HG03064 (cell line): ENCODE data around the gene BORCS8.

Experiments used
- ATAC-seq: cut with Tn5 transposase; IDR thresholded peaks from one replicate; pipeline ENCODE4 v1.9.1; 2021; ENCODE audit warnings: low read depth; ENCODE audit not compliant: unreplicated experiment

BORCS8 gene

GRCh38 chr19:19214892-19215291, 22.9 kb upstream of the BORCS8 start:
- no peak for ATAC-seq

DNA sequence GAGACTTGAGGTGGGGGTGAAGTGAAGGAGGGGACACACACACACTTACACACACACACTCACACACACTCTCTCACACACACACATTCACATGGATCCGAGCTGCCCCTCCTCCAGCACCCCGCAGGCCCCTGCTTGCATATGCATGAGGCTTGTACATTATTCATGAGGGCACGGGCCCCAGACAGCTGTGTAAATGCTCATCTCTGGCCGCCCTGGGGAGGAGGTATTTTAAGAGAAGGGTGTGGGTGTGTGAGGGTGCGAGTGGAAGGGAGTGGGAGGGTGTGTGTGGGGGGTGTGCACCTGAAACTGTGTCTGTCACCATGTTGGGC, 22.2 kb upstream of the BORCS8 start:
- ATAC-seq: no peak

DNA sequence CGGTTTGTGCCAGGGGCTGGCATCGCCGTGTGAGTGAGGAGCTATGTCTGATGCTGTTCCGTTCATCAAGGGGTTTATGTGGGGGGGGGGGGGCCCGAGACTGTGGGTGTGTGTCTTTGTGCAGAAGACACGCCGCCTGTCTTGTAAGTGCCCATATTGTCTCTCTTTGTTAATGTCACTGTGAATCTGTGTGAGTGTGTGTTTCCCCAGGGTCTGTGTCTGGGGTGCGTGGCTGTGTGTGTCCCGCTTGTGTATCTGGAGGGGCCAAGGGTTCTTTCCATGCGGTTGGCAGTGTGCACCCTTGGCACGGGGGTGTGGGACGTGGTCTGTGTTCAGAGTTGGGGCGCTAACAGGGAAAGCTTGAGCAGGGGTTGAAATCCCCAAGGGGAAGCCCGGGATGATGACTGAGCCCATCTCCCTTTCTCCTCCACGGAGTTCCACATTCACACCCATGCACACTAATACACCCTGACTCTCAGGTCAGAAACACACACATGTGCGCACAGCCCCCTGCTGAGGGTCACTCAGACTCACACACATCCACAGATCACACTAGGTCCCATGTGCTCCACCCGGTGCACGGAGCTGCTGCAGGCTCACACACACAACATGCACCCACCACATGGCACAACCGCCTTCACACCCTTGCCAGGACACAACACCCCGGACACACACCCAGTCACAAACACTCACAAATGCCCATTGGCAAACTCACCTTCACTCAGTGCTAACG, 21.6 kb upstream of the BORCS8 start:
- ATAC-seq: no peak

- no peak for ATAC-seq
Observed at GRCh38 chr19:19212916-19213315, 21.0 kb upstream of the BORCS8 start.

- no peak for ATAC-seq
Observed at GRCh38 chr19:19211499-19212420, 19.8 kb upstream of the BORCS8 start, which contains the start of gene NCAN. TSS of gene NCAN (plus strand) at chr19:19211958. CDS start at chr19:19216954, 4,996 bp downstream.

- no peak for ATAC-seq
Observed at GRCh38 chr19:19209372-19209771, 17.4 kb upstream of the BORCS8 start.

GRCh38 chr19:19207637-19208572, 16.0 kb upstream of the BORCS8 start:
- ATAC-seq: no peak

DNA sequence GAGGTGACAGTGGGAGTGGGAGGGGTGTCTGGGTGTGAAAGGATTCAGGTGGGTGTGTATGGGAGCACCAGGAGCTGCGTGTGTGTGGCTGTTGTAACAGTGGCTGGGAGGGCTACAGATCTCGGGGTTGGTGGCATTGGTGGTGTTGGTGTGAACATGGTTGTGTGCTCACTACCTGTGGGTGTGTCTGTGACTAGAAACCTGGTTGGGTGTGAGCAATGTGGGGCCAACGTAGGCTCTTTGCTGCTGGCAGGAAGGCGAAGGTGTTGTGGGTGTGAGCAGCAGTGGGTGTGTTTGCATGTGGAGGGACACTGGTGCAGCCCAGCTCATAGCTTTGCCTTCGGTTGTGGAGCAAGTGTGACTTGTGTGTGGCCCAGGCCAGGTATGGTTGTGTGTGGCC, 15.0 kb upstream of the BORCS8 start:
- no peak for ATAC-seq

DNA sequence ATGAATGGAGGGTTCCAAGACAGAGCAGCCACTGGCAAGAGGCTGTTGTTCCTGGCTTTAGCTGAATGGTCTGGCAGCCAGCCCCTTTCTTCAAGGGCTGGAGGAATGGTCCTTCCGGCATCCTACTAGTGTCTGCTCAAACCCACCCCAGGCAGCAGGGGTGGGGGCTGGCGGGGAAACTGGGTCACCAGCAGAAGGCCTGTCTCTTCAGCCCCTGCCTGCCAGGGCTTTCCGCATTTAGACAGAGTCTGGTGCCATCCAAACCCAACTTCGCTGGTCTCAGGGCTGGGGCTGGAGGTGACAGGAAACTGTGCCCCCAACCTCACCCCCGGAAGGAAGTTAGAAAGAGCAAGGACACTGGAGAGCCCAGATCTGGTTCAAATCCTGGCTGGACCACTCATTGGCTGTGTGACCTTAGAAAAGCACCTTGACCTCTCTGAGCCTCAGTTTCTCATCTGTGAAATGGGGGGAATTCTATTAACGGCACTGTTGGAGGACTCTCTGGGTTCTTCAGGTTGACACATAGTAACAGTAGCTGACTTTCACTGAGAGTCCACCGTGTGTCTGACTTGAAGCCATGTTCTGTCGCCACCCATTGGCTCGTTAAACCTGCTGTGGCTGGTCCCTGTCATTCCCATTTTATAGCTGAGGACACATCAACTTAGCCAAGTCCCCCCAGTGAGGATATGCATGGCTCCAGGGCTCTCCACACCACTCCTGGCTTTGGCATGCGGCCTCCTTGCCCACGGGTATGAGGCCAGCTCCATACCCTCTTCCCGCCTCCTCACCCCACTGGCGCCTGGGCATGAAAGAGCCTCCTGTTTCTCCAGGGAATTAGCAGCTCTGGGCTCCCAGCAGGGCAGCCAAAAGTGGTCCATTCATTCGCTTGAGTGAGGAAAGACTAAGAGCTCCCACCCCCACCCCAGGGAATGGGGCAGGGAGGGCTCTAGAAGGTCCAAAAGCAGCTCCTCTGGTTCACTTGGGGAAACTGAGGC, 13.8 kb upstream of the BORCS8 start:
- no peak for ATAC-seq

DNA sequence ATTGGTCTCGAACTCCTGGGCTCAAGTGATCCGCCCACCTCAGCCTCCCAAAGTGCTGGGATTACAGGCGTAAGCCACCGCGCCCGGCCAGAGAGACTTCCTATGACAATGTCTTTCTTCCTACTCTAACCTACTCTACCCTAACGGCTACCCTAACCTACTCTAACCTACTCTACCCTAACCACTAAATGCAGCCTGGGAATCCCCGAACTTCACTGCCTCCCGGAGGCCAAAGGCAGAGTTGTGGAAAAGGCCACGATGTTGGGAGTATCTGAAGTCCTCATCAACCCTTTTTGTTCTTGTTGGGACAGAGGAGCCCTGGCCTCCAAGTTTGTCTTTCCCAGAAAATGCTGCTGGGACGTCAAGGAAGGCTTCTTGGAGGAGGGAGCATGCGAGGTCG, 12.2 kb upstream of the BORCS8 start:
- ATAC-seq: no peak

DNA sequence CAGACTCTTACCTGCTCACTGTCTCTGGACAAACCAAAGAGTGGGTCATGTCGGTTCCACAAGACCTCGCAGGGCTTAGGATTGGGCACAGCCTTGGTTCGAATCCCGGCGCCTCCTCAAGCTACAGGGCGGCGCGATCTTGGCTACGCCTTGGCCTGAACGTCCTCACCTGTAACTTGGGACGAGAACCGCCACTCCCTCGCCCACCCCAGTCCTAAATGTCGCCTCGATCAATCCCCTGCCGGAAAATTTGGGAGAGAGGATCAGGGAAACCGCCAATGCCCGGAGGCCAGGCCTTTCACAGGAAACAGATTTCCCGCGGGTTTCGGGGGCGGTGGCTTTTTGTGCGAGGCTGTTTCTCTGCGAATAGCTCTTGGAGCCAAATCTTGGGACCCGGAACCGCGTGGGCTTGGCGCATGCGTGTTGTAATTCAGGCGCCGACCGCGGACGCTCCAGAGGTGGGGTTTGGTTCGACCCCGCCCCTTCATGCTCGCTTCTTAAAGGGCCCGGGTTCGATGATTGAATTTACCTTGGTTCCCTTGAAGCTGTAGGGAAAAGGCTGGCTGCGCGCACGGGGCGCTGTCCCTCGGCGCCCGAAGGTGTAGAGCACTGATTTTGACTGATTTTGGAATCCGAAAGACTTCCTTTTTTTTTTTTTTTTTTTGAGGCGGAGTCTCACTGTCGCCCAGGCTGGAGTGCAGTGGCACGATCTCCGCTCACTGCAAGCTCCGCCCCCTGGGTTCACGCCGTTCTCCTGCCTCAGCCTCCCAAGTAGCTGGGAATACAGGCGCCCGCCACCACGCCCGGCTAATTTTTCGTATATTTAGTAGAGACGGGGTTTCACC, 11.3 kb upstream of the BORCS8 start, which contains the start of gene NR2C2AP:
TSS of gene NR2C2AP (minus strand) at position 403 of the 845 bp plus-strand sequence. CDS start at position 49, 354 bp downstream.
- no peak for ATAC-seq

DNA sequence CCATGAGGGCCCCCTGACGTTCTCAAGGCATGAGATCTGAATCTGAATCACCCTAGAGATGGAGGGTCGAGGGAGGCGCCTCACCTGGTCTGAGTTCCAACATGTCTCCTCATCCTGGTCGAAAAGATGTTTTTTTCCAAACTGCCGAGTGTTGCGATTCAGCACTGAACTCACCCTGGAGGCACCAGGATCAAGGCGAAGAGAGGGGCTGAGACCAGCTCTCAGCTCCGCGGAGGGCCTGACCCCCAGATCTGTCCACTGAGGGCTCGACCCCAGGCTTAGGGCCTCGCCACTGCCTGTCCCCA, 10.7 kb upstream of the BORCS8 start:
- ATAC-seq: no peak

DNA sequence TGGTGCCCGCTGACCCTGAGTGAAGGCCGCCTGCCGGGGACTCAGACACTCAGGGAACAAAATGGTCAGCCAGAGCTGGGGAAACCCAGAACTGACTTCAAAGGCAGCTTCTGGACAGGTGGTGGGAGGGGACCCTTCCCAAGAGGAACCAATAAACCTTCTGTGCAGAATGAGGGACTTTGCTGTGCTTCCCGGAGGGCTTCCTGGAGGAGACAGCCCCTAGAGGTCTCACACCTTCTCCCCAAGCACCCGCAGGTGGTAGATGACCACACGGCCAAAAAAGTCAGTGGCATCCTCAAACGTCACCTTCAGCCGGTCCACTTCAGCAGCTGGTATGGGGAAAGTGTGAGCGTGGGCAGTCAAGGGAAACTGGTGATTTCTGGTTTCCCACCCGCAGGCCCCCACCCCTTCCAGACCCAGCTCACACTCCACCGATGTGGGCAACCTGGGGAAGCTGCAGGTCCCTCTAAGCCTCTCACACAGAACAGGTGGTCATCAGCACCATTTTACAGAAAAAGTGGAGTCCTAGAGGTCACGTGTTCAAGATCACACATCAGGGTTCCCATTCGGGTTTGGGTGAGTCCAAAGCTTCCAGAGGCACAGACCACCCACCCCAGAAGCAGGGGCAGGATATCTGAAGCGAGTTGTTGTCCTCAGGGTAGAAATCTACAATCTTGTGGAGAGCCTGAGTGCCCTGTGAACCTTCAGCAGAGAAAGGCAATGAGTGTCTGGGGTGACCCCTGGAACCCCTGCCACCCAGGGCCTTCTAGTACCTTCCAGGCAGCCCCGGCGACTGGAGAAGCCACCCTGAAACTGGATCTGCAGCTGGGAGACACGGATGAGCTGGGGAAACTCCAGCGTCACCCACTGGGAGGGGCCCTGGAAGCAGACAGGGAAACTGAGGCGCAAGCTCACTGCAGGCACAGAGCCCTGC, 10.0 kb upstream of the BORCS8 start:
- ATAC-seq: no peak

DNA sequence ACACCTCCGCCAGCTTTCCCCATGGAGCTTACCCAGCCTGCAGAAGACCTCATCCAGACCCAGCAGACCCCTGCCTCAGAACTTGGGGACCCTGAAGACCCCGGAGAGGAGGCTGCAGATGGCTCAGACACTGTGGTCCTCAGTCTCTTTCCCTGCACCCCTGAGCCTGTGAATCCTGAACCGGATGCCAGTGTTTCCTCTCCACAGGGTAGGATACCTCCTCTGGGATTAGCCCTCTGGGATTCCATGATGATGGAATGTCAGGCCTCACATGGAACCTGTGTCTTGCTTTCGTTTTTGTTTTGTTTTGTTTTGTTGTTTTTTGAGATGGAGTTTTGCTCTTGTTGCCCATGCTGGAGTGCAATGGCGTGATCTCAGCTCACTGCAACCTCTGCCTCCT, 2.0 kb upstream of the BORCS8 start:
- ATAC-seq: no peak

DNA sequence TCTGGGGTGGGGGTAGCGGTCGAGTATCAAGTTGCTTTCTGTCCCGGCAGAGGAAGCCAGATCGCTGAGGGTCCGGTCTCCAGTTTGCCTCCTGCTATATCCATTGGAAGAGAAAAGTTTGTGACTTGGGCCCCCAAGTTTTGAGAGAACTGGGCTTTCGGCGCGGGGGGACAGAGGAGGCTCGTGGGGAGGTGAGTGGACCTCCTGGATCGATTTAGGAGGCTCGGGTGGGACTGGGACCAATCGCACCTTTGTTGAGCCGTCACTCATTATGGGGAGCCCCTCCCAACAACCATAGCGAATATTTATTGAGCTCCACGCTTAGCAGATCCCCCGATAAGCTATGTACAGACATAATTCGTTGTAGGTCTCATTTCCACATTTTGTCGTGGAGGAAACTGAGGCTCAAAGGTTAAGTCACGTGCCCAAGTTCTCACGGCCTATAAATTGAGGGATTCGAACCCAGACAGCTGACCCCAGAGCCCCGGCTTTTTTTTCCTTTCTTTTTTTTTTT, 1.0 kb upstream of the BORCS8 start:
- ATAC-seq: no peak

- ATAC-seq: no peak
Observed at GRCh38 chr19:19191768-19192077, 229 bp downstream of the BORCS8 start.

GRCh38 chr19:19186742-19187141, 5.2 kb downstream of the BORCS8 start:
- ATAC-seq: no peak
